Measurements from ENCODE around the gene SHISA4. TPM values are rescaled to one million over a fixed set of nuclear protein-coding genes. Genes with fewer than 3 reads are reported as not detected.
A peak's percentile ranks its signal among the peaks of the same experiment; 100 is the strongest.

The SHISA4 gene
- total and polyA plus RNA-seq, 5 experiments from 2014 or later, result 0.77 to 0.96 TPM; not detected in 3

GRCh38 chr1:201884425-201884824, 4.3 kb upstream of the SHISA4 start:
- Mint-ChIP-seq H3K27ac (peak overlapping the region in 2 of 10 donors; percentile 56), H3K27me3 (peaks cover 0 to 11% (median under 1%) of the 10 kb centered on the region in 5 donors), H3K9me3 (no peaks in the 10 kb centered on the region), H3K4me3 (no peak overlapping the region), H3K4me1 (peaks cover 1 to 28% (median 6%) of the 10 kb centered on the region in 4 donors), H3K36me3 (no peaks in the 10 kb centered on the region)
- POLR2A ChIA-PET, result no interaction called here
- no peak for ATAC-seq
- no peak for DNase-seq

GRCh38 chr1:201885531-201886075, 3.1 kb upstream of the SHISA4 start:
- Mint-ChIP-seq H3K27me3 (peaks cover 4 to 20% (median 7%) of the 10 kb centered on the region in 5 donors), H3K27ac (no peak overlapping the region), H3K4me3 (no peak overlapping the region), H3K4me1 (peaks cover 7 to 32% (median 9%) of the 10 kb centered on the region in 4 donors), H3K36me3 (no peaks in the 10 kb centered on the region), H3K9me3 (no peaks in the 10 kb centered on the region)
- POLR2A ChIA-PET, result no interaction called here
- ATAC-seq (no peak), DNase-seq (no peak)

DNA sequence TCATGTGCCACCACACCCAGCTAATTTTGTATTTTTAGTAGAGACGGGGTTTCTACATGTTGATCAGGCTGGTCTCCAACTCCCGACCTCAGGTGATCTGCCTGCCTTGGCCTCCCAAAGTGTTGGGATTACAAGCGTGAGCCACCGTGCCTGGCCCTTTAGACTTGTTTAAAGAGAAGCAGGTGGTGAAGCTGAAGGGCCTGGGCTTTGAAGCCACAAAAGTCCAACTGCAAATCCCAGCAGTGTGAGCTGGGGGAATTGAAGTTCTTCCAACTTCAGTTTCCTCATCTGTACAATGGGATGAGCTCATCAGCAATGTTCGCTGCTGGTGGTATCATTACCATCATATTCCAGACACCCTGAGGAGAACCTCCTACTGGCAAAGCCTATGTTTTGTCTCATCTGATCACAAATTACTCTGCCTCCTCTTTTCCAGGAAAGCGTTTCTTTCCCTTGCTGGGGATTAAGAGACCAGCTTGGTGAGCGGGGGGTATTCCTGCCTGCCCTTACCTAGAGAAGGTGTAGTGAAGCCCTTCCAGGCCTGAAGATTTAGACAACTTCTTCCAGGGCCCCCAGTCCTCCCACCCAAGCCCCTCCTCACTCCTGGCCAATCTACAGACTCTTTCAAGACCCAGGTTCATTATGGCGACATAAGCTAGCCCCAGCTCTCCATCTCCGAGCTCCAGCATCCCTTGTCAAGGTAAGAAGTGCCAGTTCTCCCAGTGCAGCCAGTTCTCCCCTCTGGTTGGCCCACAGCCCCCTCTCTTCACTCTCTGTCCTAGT, 2.4 kb upstream of the SHISA4 start:
- H3K4me1 Mint-ChIP-seq, result peaks cover 7 to 31% (median 10%) of the 10 kb centered on the region in 4 donors
- ATAC-seq, result no peak
- no peak for DNase-seq
- no peaks in the 10 kb centered on the region for H3K9me3 Mint-ChIP-seq
- peaks cover 9 to 24% (median 12%) of the 10 kb centered on the region in 5 donors for H3K27me3 Mint-ChIP-seq
- no peaks in the 10 kb centered on the region for H3K36me3 Mint-ChIP-seq
- POLR2A ChIA-PET, result interaction anchor here (0.6 kb wide), 1 partner anchor 290 kb away, joined by 3 read pairs; no protein-coding TSS in a partner anchor
- no peak overlapping the region for H3K4me3 Mint-ChIP-seq
- peak overlapping the region in 1 of 10 donors; percentile 17 for H3K27ac Mint-ChIP-seq

GRCh38 chr1:201887116-201887866, 1.4 kb upstream of the SHISA4 start:
- H3K4me1 Mint-ChIP-seq, result peaks cover 7 to 24% (median 10%) of the 10 kb centered on the region in 4 donors
- peaks cover 16 to 33% (median 21%) of the 10 kb centered on the region in 5 donors for H3K27me3 Mint-ChIP-seq
- POLR2A ChIA-PET, result interaction anchor here (0.6 kb wide), 1 partner anchor 289 kb away, joined by 3 read pairs; no protein-coding TSS in a partner anchor
- peaks cover 0 to 2% (median 0%) of the 10 kb centered on the region in 9 donors for H3K9me3 Mint-ChIP-seq
- no peak for ATAC-seq
- H3K36me3 Mint-ChIP-seq, result no peaks in the 10 kb centered on the region
- H3K27ac Mint-ChIP-seq, result peak overlapping the region in 2 of 10 donors; percentile 17 to 42
- H3K4me3 Mint-ChIP-seq, result peak overlapping the region in 9 of 10 donors; percentile 15 to 75 (median 55)
- no peak for DNase-seq

DNA sequence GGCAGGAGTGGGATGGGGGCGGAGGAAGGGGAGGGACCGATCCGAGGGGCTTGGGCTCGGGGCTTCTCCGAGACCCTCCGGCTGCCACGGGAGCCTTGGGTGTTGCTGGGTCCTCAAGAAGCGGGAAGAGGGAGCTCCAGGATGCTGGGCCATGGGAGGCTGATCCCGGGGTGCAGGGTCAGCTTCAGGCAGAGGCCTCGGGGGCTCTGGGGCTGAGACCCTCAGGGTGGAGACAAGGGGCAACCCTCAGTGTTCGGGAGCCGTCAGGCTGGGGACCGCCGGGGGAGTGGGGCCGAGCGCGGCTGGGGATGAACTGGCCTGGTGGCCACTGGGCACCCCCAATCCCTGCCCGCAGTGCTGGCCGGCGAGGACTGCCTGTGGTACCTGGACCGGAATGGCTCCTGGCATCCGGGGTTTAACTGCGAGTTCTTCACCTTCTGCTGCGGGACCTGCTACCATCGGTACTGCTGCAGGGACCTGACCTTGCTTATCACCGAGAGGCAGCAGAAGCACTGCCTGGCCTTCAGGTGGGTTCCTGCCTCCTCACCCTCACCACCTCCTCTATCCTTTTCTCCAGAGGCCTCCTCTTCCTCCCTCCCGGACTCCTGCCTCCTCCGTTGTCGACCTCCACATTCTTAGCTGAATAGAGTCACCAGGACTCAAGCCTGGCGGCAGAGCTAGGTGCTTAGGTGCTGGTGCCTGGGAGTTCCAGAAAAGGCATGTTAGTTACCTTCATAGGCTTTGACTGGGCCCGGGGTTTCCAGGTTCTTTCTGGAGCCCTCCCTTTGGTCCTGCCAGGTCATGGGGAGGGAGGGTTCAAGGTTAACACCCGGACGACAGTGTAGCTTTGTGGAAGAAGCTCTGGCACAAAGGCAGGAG, 631 bp downstream of the SHISA4 start:
- peaks cover 0 to 2% (median 0%) of the 10 kb centered on the region in 3 donors for H3K36me3 Mint-ChIP-seq
- H3K27ac Mint-ChIP-seq, result peak overlapping the region in 3 of 10 donors; percentile 63 to 82 (median 73)
- H3K4me1 Mint-ChIP-seq, result peaks cover 9 to 13% (median 10%) of the 10 kb centered on the region in 4 donors
- POLR2A ChIA-PET, result interaction anchor here (1.4 kb wide), 1 partner anchor 11 kb away, joined by 3 read pairs; no protein-coding TSS in a partner anchor
- H3K9me3 Mint-ChIP-seq, result peaks cover 0 to 2% (median 0%) of the 10 kb centered on the region in 9 donors
- DNase-seq (no peak), ATAC-seq (peak in 1 of 2 donors; percentile 24)
- H3K27me3 Mint-ChIP-seq, result peaks cover 26 to 49% (median 41%) of the 10 kb centered on the region in 5 donors
- peak overlapping the region; percentile 58 to 90 (median 82) for H3K4me3 Mint-ChIP-seq

- POLR2A ChIA-PET, result no interaction called here
- peaks cover 26 to 53% (median 44%) of the 10 kb centered on the region in 5 donors for H3K27me3 Mint-ChIP-seq
- H3K9me3 Mint-ChIP-seq, result peaks cover 0 to 2% (median 0%) of the 10 kb centered on the region in 9 donors
- H3K4me1 Mint-ChIP-seq, result peaks cover 9 to 18% (median 10%) of the 10 kb centered on the region in 4 donors
- no peak overlapping the region for H3K27ac Mint-ChIP-seq
- H3K36me3 Mint-ChIP-seq, result peaks cover 0 to 2% (median 0%) of the 10 kb centered on the region in 3 donors
- no peak for ATAC-seq
- peak overlapping the region in 3 of 10 donors; percentile 24 to 84 (median 33) for H3K4me3 Mint-ChIP-seq
- no peak for DNase-seq
These were observed 1.5 kb downstream of the SHISA4 start for GRCh38 chr1:201890223-201890622.

GRCh38 chr1:201890806-201891450, 2.2 kb downstream of the SHISA4 start:
- Mint-ChIP-seq H3K9me3 (peaks cover 0 to 2% (median 0%) of the 10 kb centered on the region in 9 donors), H3K27me3 (peaks cover 26 to 53% (median 44%) of the 10 kb centered on the region in 5 donors), H3K27ac (no peak overlapping the region), H3K4me1 (peaks cover 10 to 20% (median 12%) of the 10 kb centered on the region in 4 donors), H3K36me3 (peaks cover 0 to 2% (median 0%) of the 10 kb centered on the region in 3 donors), H3K4me3 (no peak overlapping the region)
- POLR2A ChIA-PET, result interaction anchor here (0.6 kb wide), 1 partner anchor 16 kb away, joined by 3 read pairs; no protein-coding TSS in a partner anchor
- DNase-seq (no peak), ATAC-seq (no peak)

GRCh38 chr1:201891451-201892045, 2.9 kb downstream of the SHISA4 start:
- ATAC-seq, result no peak
- Mint-ChIP-seq H3K4me3 (peak overlapping the region in 2 of 10 donors; percentile 32 to 73), H3K27me3 (peaks cover 26 to 53% (median 44%) of the 10 kb centered on the region in 5 donors), H3K36me3 (peaks cover 0 to 2% (median 0%) of the 10 kb centered on the region in 3 donors), H3K9me3 (peaks cover 0 to 2% (median 0%) of the 10 kb centered on the region in 9 donors), H3K27ac (peak overlapping the region in 1 of 10 donors; percentile 59), H3K4me1 (peaks cover 14 to 24% (median 16%) of the 10 kb centered on the region in 4 donors)
- POLR2A ChIA-PET, result no interaction called here
- DNase-seq, result no peak

- H3K4me3 Mint-ChIP-seq, result no peak overlapping the region
- peaks cover 0 to 2% (median 0%) of the 10 kb centered on the region in 3 donors for H3K36me3 Mint-ChIP-seq
- ATAC-seq (no peak), DNase-seq (no peak)
- peak overlapping the region in 1 of 10 donors; percentile 31 for H3K27ac Mint-ChIP-seq
- peaks cover 26 to 53% (median 39%) of the 10 kb centered on the region in 5 donors for H3K27me3 Mint-ChIP-seq
- POLR2A ChIA-PET, result no interaction called here
- H3K9me3 Mint-ChIP-seq, result peaks cover 0 to 2% (median 0%) of the 10 kb centered on the region in 9 donors
- peaks cover 9 to 19% (median 16%) of the 10 kb centered on the region in 4 donors for H3K4me1 Mint-ChIP-seq
These were observed 3.5 kb downstream of the SHISA4 start for GRCh38 chr1:201892211-201892610.

GRCh38 chr1:201893431-201893830, 4.7 kb downstream of the SHISA4 start:
- H3K9me3 Mint-ChIP-seq, result peaks cover 0 to 2% (median 0%) of the 10 kb centered on the region in 9 donors
- no peak for ATAC-seq
- POLR2A ChIA-PET, result no interaction called here

More at GRCh38 chr1:201893431-201893830, 4.7 kb downstream of the SHISA4 start:
- peaks cover 0 to 2% (median 0%) of the 10 kb centered on the region in 3 donors for H3K36me3 Mint-ChIP-seq
- H3K27ac Mint-ChIP-seq, result no peak overlapping the region
- H3K27me3 Mint-ChIP-seq, result peaks cover 26 to 48% (median 38%) of the 10 kb centered on the region in 5 donors
- DNase-seq, result no peak
- no peak overlapping the region for H3K4me3 Mint-ChIP-seq
- H3K4me1 Mint-ChIP-seq, result peaks cover 9 to 19% (median 13%) of the 10 kb centered on the region in 4 donors
